Neural progenitor cell (in vitro differentiated cells): Measurements from ENCODE around the gene LASP1. TPM values are rescaled to one million over a fixed set of nuclear protein-coding genes. Genes with fewer than 3 reads are reported as not detected.

Experiments
- DNase-seq: peaks from one replicate; pipeline ENCODE4 v3.0.0-alpha.2; 2016; ENCODE audit warnings: low spot score
- H2AFZ ChIP-seq: fragments of 200-600 bp; sonication (generic); replicated peaks from 2 replicates; pipeline ENCODE4 v1.6.1; 2016; ENCODE audit warnings: antibody characterized with exemption
- H3F3A ChIP-seq: fragments of 200-600 bp; sonication (generic); 2 replicates; pipeline ENCODE4 v1.6.1; 2016; ENCODE audit warnings: antibody characterized with exemption, low read depth
- H3K27ac ChIP-seq: fragments of 200-600 bp; sonication (generic); 2 replicates; pipeline ENCODE4 v1.5.1; 2016; ENCODE audit warnings: mild to moderate bottlenecking
- H3K27me3 ChIP-seq: fragments of 200-600 bp; sonication (generic); 2 replicates; pipeline ENCODE4 v1.6.1; 2016; ENCODE audit warnings: mild to moderate bottlenecking, moderate library complexity
- H3K36me3 ChIP-seq: fragments of 200-600 bp; sonication (generic); 2 replicates; pipeline ENCODE4 v1.5.1; 2016
- H3K4me1 ChIP-seq: fragments of 200-600 bp; sonication (generic); 2 replicates; pipeline ENCODE4 v1.6.1; 2016; ENCODE audit warnings: mixed run types
- H3K4me2 ChIP-seq: fragments of 200-600 bp; sonication (generic); 2 replicates; pipeline ENCODE4 v1.6.1; 2016
- H3K4me3 ChIP-seq: fragments of 200-600 bp; sonication (generic); 2 replicates; pipeline ENCODE4 v1.5.1; 2016
- H3K79me2 ChIP-seq: fragments of 200-600 bp; sonication (generic); 2 replicates; pipeline ENCODE4 v1.6.1; 2016; ENCODE audit warnings: low read depth
- H3K9ac ChIP-seq: fragments of 200-600 bp; sonication (generic); 2 replicates; pipeline ENCODE4 v1.6.1; 2016
- H3K9me3 ChIP-seq: fragments of 200-600 bp; sonication (generic); 2 replicates; pipeline ENCODE4 v1.5.1; 2016; ENCODE audit warnings: low read depth
- H4K20me1 ChIP-seq: fragments of 200-600 bp; sonication (generic); 2 replicates; pipeline ENCODE4 v1.6.1; 2016; ENCODE audit warnings: low read depth
- H3K27ac Mint-ChIP-seq: 3 replicates; pipeline ENCODE4 v1.8.0; 2021; ENCODE audit warnings: mixed read lengths
- H3K27me3 Mint-ChIP-seq: 2 replicates; pipeline ENCODE4 v1.8.0; 2022; ENCODE audit warnings: low read depth, mild to moderate bottlenecking, inconsistent platforms, moderate library complexity, mixed read lengths; ENCODE audit not compliant: insufficient read depth
- H3K36me3 Mint-ChIP-seq: 3 replicates; pipeline ENCODE4 v1.8.0; 2021; ENCODE audit warnings: mixed read lengths
- H3K4me1 Mint-ChIP-seq: 3 replicates; pipeline ENCODE4 v1.8.0; 2021; ENCODE audit warnings: mixed read lengths
- H3K4me3 Mint-ChIP-seq: 3 replicates; pipeline ENCODE4 v1.8.0; 2021; ENCODE audit warnings: mild to moderate bottlenecking, moderate library complexity, mixed read lengths
- H3K9me3 Mint-ChIP-seq: 3 replicates; pipeline ENCODE4 v1.8.0; 2020; ENCODE audit warnings: mixed read lengths
- CTCF ChIP-seq: fragments of 200-600 bp; sonication (generic); IDR thresholded peaks from 2 replicates; pipeline ENCODE4 v1.5.1; 2017; ENCODE audit warnings: antibody characterized with exemption, mild to moderate bottlenecking
- EZH2 ChIP-seq: fragments of 200-600 bp; sonication (generic); IDR thresholded peaks from 2 replicates; pipeline ENCODE4 v1.6.1; 2017; ENCODE audit warnings: antibody characterized with exemption, mild to moderate bottlenecking, moderate library complexity
- EZH2phosphoT487 ChIP-seq: fragments of 200-600 bp; sonication (generic); IDR thresholded peaks from 2 replicates; pipeline ENCODE4 v1.6.1; 2017; ENCODE audit warnings: antibody characterized with exemption
- total RNA-seq: library from RNA; depleted of rRNA; stranded (reverse); fragments of >200 nt; gene quantifications from 2 replicates; pipeline ENCODE4 v1.2.3, GENCODE V29; 2015; ENCODE audit warnings: low replicate concordance

Gene LASP1
- total RNA-seq, 1 donor from 2014 or later: 45.2 TPM

DNA sequence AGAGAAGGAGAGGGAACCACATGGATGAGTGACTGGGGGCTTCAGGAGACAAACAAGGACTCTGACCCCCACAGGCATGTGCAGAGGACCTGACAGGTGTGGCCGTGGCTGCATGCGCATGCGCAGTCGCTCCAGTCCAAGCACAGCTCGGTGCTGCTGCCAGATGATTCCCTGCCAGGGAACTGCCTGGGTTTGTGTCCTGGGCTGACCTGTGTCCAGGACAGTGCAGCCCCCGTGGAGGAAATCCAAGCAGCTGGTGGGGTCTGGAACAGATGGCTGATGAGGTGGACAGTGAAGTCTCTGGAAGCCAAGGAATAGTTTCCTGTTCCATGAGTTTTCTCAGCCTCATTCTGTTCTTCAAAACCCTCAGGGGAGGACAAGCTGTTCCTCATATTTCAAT is 27.3 kb downstream of the LASP1 start:
- H3F3A ChIP-seq: peaks cover 24% of the 10 kb centered on the region
- H3K4me2 ChIP-seq: peak overlapping the region; percentile 49
- peaks cover 23% of the 10 kb centered on the region for H4K20me1 ChIP-seq
- Mint-ChIP-seq H3K4me3 (no peak overlapping the region), H3K9me3 (no peaks in the 10 kb centered on the region), H3K27ac (peak overlapping the region; percentile 66), H3K36me3 (peaks cover 5% of the 10 kb centered on the region), H3K4me1 (peaks cover 62% of the 10 kb centered on the region), H3K27me3 (peaks cover 5% of the 10 kb centered on the region)
- H3K79me2 ChIP-seq: no peaks in the 10 kb centered on the region
- DNase-seq: no peak
- H3K9me3 ChIP-seq: no peaks in the 10 kb centered on the region
- no peak overlapping the region for H3K9ac ChIP-seq
- H3K36me3 ChIP-seq: no peaks in the 10 kb centered on the region
- H3K4me3 ChIP-seq: no peak overlapping the region
- no peak overlapping the region for H2AFZ ChIP-seq
- H3K4me1 ChIP-seq: peaks cover 47% of the 10 kb centered on the region
- no peaks in the 10 kb centered on the region for H3K27me3 ChIP-seq
- no peak overlapping the region for H3K27ac ChIP-seq
- TF ChIP-seq EZH2phosphoT487 (no peak), EZH2 (no peak), CTCF (no peak)

DNA sequence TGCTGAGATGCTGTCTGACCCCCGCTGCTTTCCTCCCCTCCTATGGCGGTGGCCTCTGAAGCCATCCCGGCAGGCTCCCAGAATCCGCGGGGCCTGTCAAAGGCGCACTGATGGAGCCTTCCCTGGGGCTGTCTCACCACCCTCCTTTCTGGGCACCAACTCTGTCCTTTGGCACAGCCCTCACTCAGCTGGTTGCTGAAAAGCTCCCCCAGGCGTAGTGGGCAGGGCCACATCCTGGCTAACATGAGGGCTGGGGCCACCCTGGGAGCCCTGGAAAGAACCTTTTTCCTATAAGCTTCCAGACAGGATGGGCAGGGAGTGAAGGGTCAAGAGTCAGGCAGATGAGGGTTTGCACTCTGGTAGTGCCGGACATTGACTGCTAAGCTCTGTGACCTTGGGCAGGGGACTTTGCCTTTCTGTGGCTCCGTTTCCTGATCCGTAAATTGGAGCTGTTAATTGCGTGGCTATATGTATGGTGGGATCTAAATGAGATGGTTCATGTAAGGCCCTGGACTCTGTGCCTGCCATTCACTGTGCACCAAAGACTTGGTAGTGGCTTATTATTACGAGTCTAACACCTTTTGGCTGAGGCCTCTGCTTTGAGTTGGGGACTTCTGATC is 27.9 kb downstream of the LASP1 start:
- peaks cover 5% of the 10 kb centered on the region for H3K36me3 Mint-ChIP-seq
- H3K79me2 ChIP-seq: no peaks in the 10 kb centered on the region
- no peak for TF ChIP-seq CTCF
- no peak for TF ChIP-seq EZH2
- H4K20me1 ChIP-seq: peaks cover 23% of the 10 kb centered on the region
- H3K9ac ChIP-seq: no peak overlapping the region
- H3F3A ChIP-seq: peaks cover 24% of the 10 kb centered on the region
- peak; percentile 2 for DNase-seq
- H3K4me3 ChIP-seq: no peak overlapping the region
- peaks cover 62% of the 10 kb centered on the region for H3K4me1 Mint-ChIP-seq
- no peaks in the 10 kb centered on the region for H3K36me3 ChIP-seq
- H3K27ac Mint-ChIP-seq: peak overlapping the region; percentile 78
- no peak overlapping the region for H2AFZ ChIP-seq
- peaks cover 47% of the 10 kb centered on the region for H3K4me1 ChIP-seq
- peak overlapping the region; percentile 34 for H3K27ac ChIP-seq
- no peak overlapping the region for H3K4me2 ChIP-seq
- peaks cover 4% of the 10 kb centered on the region for H3K27me3 Mint-ChIP-seq
- no peak overlapping the region for H3K4me3 Mint-ChIP-seq
- no peaks in the 10 kb centered on the region for H3K9me3 Mint-ChIP-seq
- no peaks in the 10 kb centered on the region for H3K27me3 ChIP-seq
- no peaks in the 10 kb centered on the region for H3K9me3 ChIP-seq

DNA sequence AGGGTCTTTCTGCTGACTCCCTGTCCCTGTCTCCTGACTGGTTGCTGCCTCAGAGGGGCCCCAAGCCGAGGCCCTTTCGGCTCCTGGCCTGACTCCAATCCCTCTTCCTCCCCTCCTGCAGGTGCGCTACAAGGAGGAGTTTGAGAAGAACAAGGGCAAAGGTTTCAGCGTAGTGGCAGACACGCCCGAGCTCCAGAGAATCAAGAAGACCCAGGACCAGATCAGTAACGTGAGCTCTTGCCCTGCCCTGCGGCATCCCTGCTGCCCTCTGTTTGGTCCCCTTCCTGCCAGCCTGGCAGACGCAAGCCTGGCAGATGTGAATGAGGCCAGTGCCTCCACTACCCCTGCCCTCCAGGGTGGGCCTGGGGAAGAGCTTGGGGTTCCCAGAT is 28.4 kb downstream of the LASP1 start:
- Mint-ChIP-seq H3K9me3 (no peaks in the 10 kb centered on the region), H3K4me1 (peaks cover 60% of the 10 kb centered on the region), H3K36me3 (peaks cover 5% of the 10 kb centered on the region), H3K27ac (peak overlapping the region; percentile 78), H3K27me3 (peaks cover 3% of the 10 kb centered on the region), H3K4me3 (no peak overlapping the region)
- no peak for TF ChIP-seq EZH2phosphoT487
- TF ChIP-seq EZH2: no peak
- TF ChIP-seq CTCF: no peak
- no peak overlapping the region for H3K4me3 ChIP-seq
- DNase-seq: no peak
- no peaks in the 10 kb centered on the region for H3K9me3 ChIP-seq
- H4K20me1 ChIP-seq: peaks cover 21% of the 10 kb centered on the region
- no peak overlapping the region for H2AFZ ChIP-seq
- H3K27me3 ChIP-seq: no peaks in the 10 kb centered on the region
- H3K27ac ChIP-seq: no peak overlapping the region
- peaks cover 24% of the 10 kb centered on the region for H3F3A ChIP-seq
- H3K36me3 ChIP-seq: no peaks in the 10 kb centered on the region
- H3K4me1 ChIP-seq: peaks cover 44% of the 10 kb centered on the region
- H3K9ac ChIP-seq: peak overlapping the region; percentile 8
- H3K79me2 ChIP-seq: no peaks in the 10 kb centered on the region
- no peak overlapping the region for H3K4me2 ChIP-seq
